Esophagus muscularis mucosa (tissue), 4 donors: ENCODE measurements around the gene RERG. TPM values are rescaled to one million over a fixed set of nuclear protein-coding genes. Genes with fewer than 3 reads are reported as not detected.

Experiments used
- DNase-seq: peaks from one replicate; pipeline ENCODE4 v3.0.0-alpha.2; 2017; ENCODE audit errors: extremely low spot score
- H3K27ac ChIP-seq, 4 donors: fragments of 200-600 bp; sonication (generic); replicated peaks in 1 of 4; 1 replicate in 3 of 4; 2 replicates in 1 of 4; pipeline ENCODE4 v1.5.1; 2016 to 2019; ENCODE audit warnings: mild to moderate bottlenecking in 1 of 4
- H3K27me3 ChIP-seq, 4 donors: fragments of 200-600 bp; sonication (generic); one replicate each; pipeline versions ENCODE4 v1.5.1 to v1.6.0; 2016 to 2019
- H3K36me3 ChIP-seq, 4 donors: fragments of 200-600 bp; sonication (generic); one replicate each; pipeline ENCODE4 v1.5.1; 2016 to 2019
- H3K4me1 ChIP-seq, 4 donors: fragments of 200-600 bp; sonication (generic); one replicate each; pipeline ENCODE4 v1.5.1; 2016 to 2019
- H3K4me3 ChIP-seq, 4 donors: fragments of 200-600 bp; sonication (generic); 1 replicate in 2 of 4; 2 replicates in 2 of 4; pipeline ENCODE4 v1.5.1; 2016 to 2019; ENCODE audit warnings: mild to moderate bottlenecking in 4 of 4, moderate library complexity in 1 of 4
- H3K9me3 ChIP-seq, 4 donors: fragments of 200-600 bp; sonication (generic); 1 replicate in 3 of 4; 2 replicates in 1 of 4; pipeline ENCODE4 v1.5.1; 2016 to 2019
- CTCF ChIP-seq, 3 experiments: fragments of 200-600 bp in 2 of 3; fragments of 450-650 bp in 1 of 3; sonication (generic) in 2 of 3; IDR thresholded peaks; one replicate each; pipeline ENCODE4 v1.5.1; 2017 to 2019; ENCODE audit warnings: antibody characterized with exemption in 3 of 3, mild to moderate bottlenecking in 2 of 3, moderate library complexity in 1 of 3
- EP300 ChIP-seq: sonication (generic); formaldehyde crosslinking; IDR thresholded peaks from one replicate; pipeline ENCODE4 v1.6.1; 2017; ENCODE audit warnings: antibody characterized with exemption
- POLR2A ChIP-seq: fragments of 450-650 bp; IDR thresholded peaks from one replicate; pipeline ENCODE4 v1.6.1; 2017; ENCODE audit warnings: antibody characterized with exemption, moderate library complexity, mild to moderate bottlenecking, low read depth
- POLR2AphosphoS5 ChIP-seq, 2 donors: sonication (generic); formaldehyde crosslinking; IDR thresholded peaks; one replicate each; pipeline ENCODE4 v1.6.1; 2017; ENCODE audit warnings: antibody characterized with exemption in 2 of 2
- WGBS: methylation state at CpG from one replicate; pipeline ENCODE4 v1.1.5; 2018; 5-methylcytosine and 5-hydroxymethylcytosine counted together
- intact Hi-C: fragments of 100-400 bp; cut with DNase I; formaldehyde crosslinking; loops from one replicate; pipeline ENCODE4 v1.15.1; 2023
- total RNA-seq, 4 donors: library from RNA; depleted of rRNA; stranded (reverse); fragments of >200 nt; gene quantifications; one replicate each; pipeline versions ENCODE4 v1.1.0 to v1.2.1, GENCODE V29; 2016

The RERG gene
- total RNA-seq, 4 donors from 2014 or later = 5.0 to 15.4 (median 12.7) TPM

GRCh38 chr12:15216036-15216889 lies 5.0 kb downstream of the RERG start:
- TF ChIP-seq EP300 = no peak
- no peak for TF ChIP-seq POLR2AphosphoS5 (IDR thresholded peaks at IDR 0.05)
- peak overlapping the region in 1 of 4 donors; percentile 18 for H3K27ac ChIP-seq
- H3K36me3 ChIP-seq = no peaks in the 10 kb centered on the region
- WGBS = 74% methylated on average over 5 of the region's 5 CpGs
- peaks cover 4 to 11% (median 7%) of the 10 kb centered on the region in 4 donors for H3K4me1 ChIP-seq
- H3K4me3 ChIP-seq = no peak overlapping the region
- DNase-seq = no peak
- no peaks in the 10 kb centered on the region for H3K9me3 ChIP-seq
- intact Hi-C loops = no loop called here
- no peaks in the 10 kb centered on the region for H3K27me3 ChIP-seq

- Histone ChIP-seq H3K4me3 (no peak overlapping the region), H3K27ac (peak overlapping the region in 2 of 4 donors; percentile 22 to 42), H3K9me3 (no peaks in the 10 kb centered on the region), H3K4me1 (peaks cover 0 to 9% (median under 1%) of the 10 kb centered on the region in 4 donors), H3K27me3 (no peaks in the 10 kb centered on the region), H3K36me3 (no peaks in the 10 kb centered on the region)
- 74% methylated on average over 6 of the region's 6 CpGs for WGBS
- no peak for DNase-seq
- TF ChIP-seq CTCF (IDR thresholded peaks at IDR 0.05) (no peak), POLR2AphosphoS5 (IDR thresholded peaks at IDR 0.05) (no peak), POLR2A (no peak), EP300 (no peak)
- intact Hi-C loops = no loop called here
Observed at GRCh38 chr12:15214851-15215601, 6.2 kb downstream of the RERG start.

GRCh38 chr12:15212930-15213329 lies 8.3 kb downstream of the RERG start:
- Histone ChIP-seq H3K4me1 (peaks cover 0 to 29% (median 10%) of the 10 kb centered on the region in 4 donors), H3K4me3 (no peak overlapping the region), H3K36me3 (no peaks in the 10 kb centered on the region), H3K27me3 (no peaks in the 10 kb centered on the region), H3K27ac (no peak overlapping the region), H3K9me3 (no peaks in the 10 kb centered on the region)
- WGBS = 76% methylated on average over 2 of the region's 2 CpGs
- intact Hi-C loops = no loop called here
- TF ChIP-seq POLR2A (no peak), EP300 (no peak), CTCF (IDR thresholded peaks at IDR 0.05) (no peak), POLR2AphosphoS5 (IDR thresholded peaks at IDR 0.05) (no peak)
- no peak for DNase-seq

GRCh38 chr12:15209782-15210181 lies 11.4 kb downstream of the RERG start:
- intact Hi-C loops = no loop called here
- H3K27ac ChIP-seq = peak overlapping the region; percentile 40 to 63 (median 52)
- WGBS = 45% methylated on average over 1 of the region's 1 CpG
- TF ChIP-seq POLR2AphosphoS5 (IDR thresholded peaks at IDR 0.05) (peak in 1 of 2 donors; percentile 45), POLR2A (no peak)
- no peaks in the 10 kb centered on the region for H3K27me3 ChIP-seq
- peaks cover 4 to 61% (median 16%) of the 10 kb centered on the region in 4 donors for H3K4me1 ChIP-seq
- no peaks in the 10 kb centered on the region for H3K9me3 ChIP-seq
- no peak overlapping the region for H3K4me3 ChIP-seq
- no peak for DNase-seq
- H3K36me3 ChIP-seq = no peaks in the 10 kb centered on the region

GRCh38 chr12:15208871-15209656 lies 12.2 kb downstream of the RERG start:
- DNase-seq = no peak
- H3K27ac ChIP-seq = peak overlapping the region; percentile 40 to 63 (median 52)
- H3K27me3 ChIP-seq = no peaks in the 10 kb centered on the region
- H3K36me3 ChIP-seq = no peaks in the 10 kb centered on the region
- no peaks in the 10 kb centered on the region for H3K9me3 ChIP-seq
- WGBS = 71% methylated on average over 7 of the region's 7 CpGs
- peaks cover 4 to 62% (median 16%) of the 10 kb centered on the region in 4 donors for H3K4me1 ChIP-seq
- TF ChIP-seq POLR2A (no peak), EP300 (no peak), POLR2AphosphoS5 (IDR thresholded peaks at IDR 0.05) (no peak)
- no peak overlapping the region for H3K4me3 ChIP-seq
- intact Hi-C loops = no loop called here
